IMR-90 (cell line): Measurements from ENCODE around the gene C22orf31. TPM values are rescaled to one million over a fixed set of nuclear protein-coding genes. Genes with fewer than 3 reads are reported as not detected.

Source experiments
- ATAC-seq: fragments of 200-7000 bp; cut with Tn5 transposase; 2 replicates; pipeline ENCODE4 v1.9.1; 2020; ENCODE audit warnings: low read depth, mild to moderate bottlenecking, moderate library complexity
- BruUV-seq: library from RNA; stranded (reverse); fragments of 400-500 nt; replicated peaks from 2 replicates; lab custom pipeline; 2021; lab: Mats Ljungman, UMichigan
- CTCF ChIA-PET: fragments of 300-600 bp; formaldehyde crosslinking; extraction: SDS; loops from one replicate; lab custom pipeline; 2021; ENCODE audit warnings: antibody characterized with exemption; lab: Yijun Ruan, JAX
- POLR2A ChIA-PET: fragments of 300-600 bp; sonication (Branson Sonifier 250); formaldehyde crosslinking; loops from one replicate; lab custom pipeline; 2022; ENCODE audit warnings: antibody characterized with exemption; ENCODE audit not compliant: unreplicated experiment; lab: Charles Lee
- DNase-seq: peaks from one replicate; pipeline ENCODE4 v3.0.0; 2013
- H2AFZ ChIP-seq: replicated peaks from 2 replicates; pipeline ENCODE3; 2013; ENCODE audit warnings: low read length, mild to moderate bottlenecking; ENCODE audit not compliant: poor library complexity
- H2AK5ac ChIP-seq: 2 replicates; pipeline ENCODE4 v1.6.1; 2013; ENCODE audit warnings: low read depth, low read length, inconsistent platforms
- H2AK9ac ChIP-seq: replicated peaks from 2 replicates; pipeline ENCODE3; 2013; ENCODE audit warnings: mild to moderate bottlenecking, low read depth, low read length, moderate library complexity; ENCODE audit not compliant: poor library complexity
- H2BK120ac ChIP-seq: 2 replicates; pipeline ENCODE4 v1.6.1; 2013; ENCODE audit warnings: low read depth, low read length, inconsistent platforms
- H2BK15ac ChIP-seq: 3 replicates; pipeline ENCODE4 v1.6.1; 2013; ENCODE audit warnings: low read depth, low read length, inconsistent platforms
- H2BK20ac ChIP-seq: 2 replicates; pipeline ENCODE4 v1.6.1; 2013; ENCODE audit warnings: low read depth, mild to moderate bottlenecking, inconsistent platforms, low read length, moderate library complexity
- H2BK5ac ChIP-seq: 2 replicates; pipeline ENCODE4 v1.6.1; 2013; ENCODE audit warnings: mild to moderate bottlenecking, low read depth, low read length, inconsistent platforms; ENCODE audit not compliant: poor library complexity, severe bottlenecking
- H3K14ac ChIP-seq: replicated peaks from 2 replicates; pipeline ENCODE4 v1.6.1; 2013; ENCODE audit warnings: low read depth, low read length, inconsistent platforms
- H3K18ac ChIP-seq: 2 replicates; pipeline ENCODE4 v1.6.1; 2013; ENCODE audit warnings: low read depth, low read length, control low read depth
- H3K23ac ChIP-seq: 2 replicates; pipeline ENCODE4 v1.6.1; 2013; ENCODE audit warnings: low read depth, low read length, inconsistent platforms
- H3K27ac ChIP-seq: 2 replicates; pipeline ENCODE4 v1.5.1; 2013; ENCODE audit warnings: mild to moderate bottlenecking, control low read depth, low read length; ENCODE audit not compliant: insufficient read depth
- H3K27me3 ChIP-seq: 2 replicates; pipeline ENCODE4 v1.6.1; 2013; ENCODE audit warnings: low read length; ENCODE audit not compliant: control insufficient read depth, insufficient read depth
- H3K36me3 ChIP-seq: 2 replicates; pipeline ENCODE4 v1.6.1; 2013; ENCODE audit warnings: low read length, mixed read lengths; ENCODE audit not compliant: control insufficient read depth, insufficient read depth
- H3K4ac ChIP-seq: 2 replicates; pipeline ENCODE4 v1.6.1; 2013; ENCODE audit warnings: low read depth, low read length, inconsistent platforms
- H3K4me1 ChIP-seq: 2 replicates; pipeline ENCODE4 v1.6.1; 2013; ENCODE audit warnings: low read length, mixed read lengths; ENCODE audit not compliant: control insufficient read depth, insufficient read depth
- H3K4me2 ChIP-seq: 2 replicates; pipeline ENCODE4 v1.6.1; 2013; ENCODE audit warnings: low read depth, mild to moderate bottlenecking, control low read depth, low read length, moderate library complexity
- H3K4me3 ChIP-seq: 2 replicates; pipeline ENCODE4 v1.5.1; 2013; ENCODE audit warnings: low read depth, mild to moderate bottlenecking, control low read depth, low read length, moderate library complexity; ENCODE audit not compliant: insufficient read depth
- H3K56ac ChIP-seq: 2 replicates; pipeline ENCODE4 v1.6.1; 2013; ENCODE audit warnings: low read length, inconsistent platforms; ENCODE audit not compliant: insufficient read depth; ENCODE audit errors: extremely low read depth
- H3K79me1 ChIP-seq, 2 experiments: 2 replicates each; pipeline ENCODE4 v1.6.1; 2013; ENCODE audit warnings: low read length in 2 of 2, inconsistent platforms in 1 of 2, low read depth in 1 of 2
- H3K9ac ChIP-seq: 2 replicates; pipeline ENCODE4 v1.6.1; 2013; ENCODE audit warnings: low read depth, low read length, control low read depth
- H3K9me1 ChIP-seq: 2 replicates; pipeline ENCODE4 v1.6.1; 2013; ENCODE audit warnings: low read length, inconsistent platforms; ENCODE audit not compliant: insufficient read depth
- H3K9me3 ChIP-seq: 2 replicates; pipeline ENCODE4 v1.6.1; 2013; ENCODE audit warnings: low read length; ENCODE audit not compliant: control insufficient read depth, insufficient read depth
- H4K20me1 ChIP-seq: 2 replicates; pipeline ENCODE4 v1.6.1; 2013; ENCODE audit warnings: low read length, inconsistent platforms; ENCODE audit not compliant: insufficient read depth
- H4K5ac ChIP-seq: 2 replicates; pipeline ENCODE4 v1.6.1; 2013; ENCODE audit warnings: mild to moderate bottlenecking, low read depth, low read length, control low read depth
- H4K8ac ChIP-seq, 2 experiments: 2 replicates each; pipeline ENCODE4 v1.6.1; 2013; ENCODE audit warnings: low read depth in 2 of 2, low read length in 2 of 2, control low read depth in 1 of 2, inconsistent platforms in 1 of 2
- H4K91ac ChIP-seq: 2 replicates; pipeline ENCODE4 v1.6.1; 2013; ENCODE audit warnings: low read depth, low read length, inconsistent platforms; ENCODE audit not compliant: insufficient read depth
- BHLHE40 ChIP-seq: fragments of 150-350 bp; IDR thresholded peaks from 2 replicates; pipeline ENCODE4 v1.6.1; 2016; ENCODE audit warnings: mild to moderate bottlenecking, low read depth, low read length
- CEBPB ChIP-seq: IDR thresholded peaks from 2 replicates; pipeline ENCODE4 v1.6.1; 2012; ENCODE audit warnings: low read depth, low read length, improper control_type of control experiment
- CHD1 ChIP-seq: IDR thresholded peaks from 2 replicates; pipeline ENCODE4 v1.6.1; 2012; ENCODE audit warnings: low read depth, low read length, improper control_type of control experiment
- FOS ChIP-seq: fragments of 150-350 bp; IDR thresholded peaks from 2 replicates; pipeline ENCODE4 v1.6.1; 2016; ENCODE audit warnings: low read depth, low read length
- MAFK ChIP-seq: IDR thresholded peaks from 2 replicates; pipeline ENCODE4 v1.6.1; 2012; ENCODE audit warnings: low read depth, low read length, improper control_type of control experiment
- MAZ ChIP-seq: IDR thresholded peaks from 2 replicates; pipeline ENCODE4 v1.6.1; 2012; ENCODE audit warnings: low read depth, mild to moderate bottlenecking, low read length, improper control_type of control experiment, moderate library complexity, borderline replicate concordance
- MXI1 ChIP-seq: IDR thresholded peaks from 2 replicates; pipeline ENCODE4 v1.6.1; 2012; ENCODE audit warnings: low read depth, mild to moderate bottlenecking, low read length, moderate library complexity, borderline replicate concordance
- NFE2L2 ChIP-seq: fragments of 150-350 bp; IDR thresholded peaks from 2 replicates; pipeline ENCODE4 v1.6.1; 2016; ENCODE audit warnings: low read depth, mild to moderate bottlenecking, low read length
- POLR2A ChIP-seq: IDR thresholded peaks from 2 replicates; pipeline ENCODE4 v1.6.1; 2012; ENCODE audit warnings: mild to moderate bottlenecking, low read depth, low read length
- RAD21 ChIP-seq: IDR thresholded peaks from 2 replicates; pipeline ENCODE4 v1.6.1; 2012; ENCODE audit warnings: low read length, improper control_type of control experiment
- RCOR1 ChIP-seq: IDR thresholded peaks from 2 replicates; pipeline ENCODE4 v1.6.1; 2012; ENCODE audit warnings: mild to moderate bottlenecking, low read length, improper control_type of control experiment; ENCODE audit not compliant: insufficient replicate concordance
- RFX5 ChIP-seq: IDR thresholded peaks from 2 replicates; pipeline ENCODE4 v1.8.0; 2012; ENCODE audit warnings: low read depth, mild to moderate bottlenecking, low read length, moderate library complexity
- SMC3 ChIP-seq: fragments of 150-350 bp; IDR thresholded peaks from 2 replicates; pipeline ENCODE4 v1.6.1; 2016; ENCODE audit warnings: low read depth, mild to moderate bottlenecking, antibody characterized with exemption, low read length, moderate library complexity
- WGBS, 2 experiments: methylation state at CpG; one replicate each; pipeline versions ENCODE4 v1.1.5 to v1.1.7; 2013; ENCODE audit warnings: missing lambda C conversion rate in 2 of 2; ENCODE audit not compliant: insufficient read length in 1 of 2; ENCODE audit errors: extremely low coverage in 2 of 2; 5-methylcytosine and 5-hydroxymethylcytosine counted together
- dilution Hi-C: fragments of 300-500 bp; cut with HindIII; formaldehyde crosslinking; loops from one replicate; pipeline ENCODE4 v1.14.3; 2018; ENCODE audit warnings: low sequenced_read_pairs; ENCODE audit not compliant: unreplicated experiment
- in situ Hi-C: fragments of 300-500 bp; cut with MboI; formaldehyde crosslinking; loops from 3 replicates; pipeline ENCODE4 v1.14.3; 2019; ENCODE audit warnings: low sequenced_read_pairs, inconsistent platforms, mixed read lengths
- intact Hi-C: fragments of 100-400 bp; cut with micrococcal nuclease; formaldehyde crosslinking; loops from 2 replicates; pipeline ENCODE4 v1.10.0; 2022
- polyA plus RNA-seq, 3 experiments: library from polyadenylated mRNA; depleted of rRNA; stranded (reverse); fragments of >200 nt; gene quantifications; 2 replicates each; pipeline ENCODE4 v1.2.3, GENCODE V29; 2012; ENCODE audit warnings: low replicate concordance in 1 of 3
- total RNA-seq: library from RNA; depleted of rRNA; stranded (reverse); fragments of >200 nt; gene quantifications from 2 replicates; pipeline ENCODE4 v1.2.3, GENCODE V29; 2012
- TF ChIP-seq, protein P1 (sequence below): fragments of 150-350 bp; IDR thresholded peaks from 2 replicates; pipeline ENCODE4 v1.6.1; 2017; ENCODE audit warnings: mild to moderate bottlenecking, antibody characterized with exemption, low read length, low read depth
- TF ChIP-seq, protein P2 (sequence below): conservative IDR thresholded peaks from 2 replicates; pipeline ENCODE4 v1.5.1; 2012; ENCODE audit warnings: mild to moderate bottlenecking, low read depth, low read length, improper control_type of control experiment
- TF ChIP-seq, protein P3 (sequence below): fragments of 150-350 bp; IDR thresholded peaks from 2 replicates; pipeline ENCODE4 v1.6.1; 2016; ENCODE audit warnings: low read depth, mild to moderate bottlenecking, low read length, moderate library complexity, borderline replicate concordance

The C22orf31 gene
- total and polyA plus RNA-seq, 2 of the 4 experiments (the other 2 are of a cell fraction) = not detected

DNA sequence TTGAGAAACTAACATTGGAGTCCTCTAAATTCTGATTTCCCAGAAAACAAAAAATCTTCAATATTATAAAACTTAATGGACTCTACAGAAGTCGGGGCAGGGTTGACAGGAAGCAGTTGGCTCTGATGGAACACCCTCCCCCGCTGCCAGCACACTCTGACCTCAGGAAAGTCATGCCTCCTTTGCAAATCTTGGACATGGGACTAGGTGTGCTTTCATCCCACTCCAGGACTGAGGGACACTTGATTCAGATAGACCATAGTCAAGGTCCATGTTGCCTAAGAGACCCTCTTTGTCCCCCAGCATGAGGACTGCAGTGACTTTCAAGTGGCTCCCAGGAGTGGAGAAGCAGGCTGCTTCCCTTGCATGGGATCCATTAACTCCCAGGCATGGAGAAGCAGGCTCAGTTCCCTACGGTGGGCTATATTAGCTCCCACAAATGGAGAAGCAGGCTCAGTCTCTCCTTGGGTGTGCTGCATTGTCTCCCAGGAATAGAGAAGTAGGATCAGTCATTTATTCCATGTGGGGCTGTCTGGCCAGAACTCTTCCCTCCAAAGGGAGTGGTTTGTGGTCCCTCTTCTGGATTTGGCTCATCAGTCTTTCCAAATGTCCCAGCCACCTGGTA is 38.3 kb downstream of the C22orf31 start:
- Histone ChIP-seq H4K5ac (no peak overlapping the region), H3K4me1 (no peaks in the 10 kb centered on the region), H4K20me1 (no peaks in the 10 kb centered on the region), H3K27ac (no peak overlapping the region), H3K27me3 (no peaks in the 10 kb centered on the region), H2BK15ac (no peak overlapping the region), H3K23ac (no peak overlapping the region), H4K8ac (no peak overlapping the region), H2BK5ac (no peak overlapping the region), H2BK120ac (no peak overlapping the region), H2AFZ (peak overlapping the region; percentile 19), H3K79me1 (peaks cover 2 to 6% of the 10 kb centered on the region in 2 experiments; a peak in 1 of 4 replicates), H3K4me3 (no peak overlapping the region), H3K4me2 (no peak overlapping the region), H3K36me3 (no peaks in the 10 kb centered on the region), H3K18ac (no peak overlapping the region), H4K91ac (no peak overlapping the region), H2BK20ac (no peak overlapping the region), H2AK9ac (no peak overlapping the region), H3K9me3 (peaks cover 3% of the 10 kb centered on the region), H2AK5ac (no peak overlapping the region), H3K14ac (no peak overlapping the region), H3K56ac (no peak overlapping the region), H3K9me1 (peaks cover 6% of the 10 kb centered on the region), H3K9ac (no peak overlapping the region), H3K4ac (no peak overlapping the region)
- CTCF ChIA-PET = no interaction called here
- no CpG with 5 or more reads among the region's 3 CpGs for WGBS, 2 experiments
- POLR2A ChIA-PET = no interaction called here
- no TSS peak for BruUV-seq
- DNase-seq (no peak), ATAC-seq (no peak)
- dilution Hi-C loops (no loop called here), intact Hi-C loops (no loop called here), in situ Hi-C loops (no loop called here)
- TF ChIP-seq NFE2L2 (no peak), RAD21 (no peak), MXI1 (no peak), MAZ (no peak), CHD1 (no peak), MAFK (no peak), FOS (no peak), BHLHE40 (no peak), RCOR1 (no peak), CEBPB (no peak), POLR2A (no peak), RFX5 (no peak), SMC3 (no peak)
- TF ChIP-seq, protein P1, sequence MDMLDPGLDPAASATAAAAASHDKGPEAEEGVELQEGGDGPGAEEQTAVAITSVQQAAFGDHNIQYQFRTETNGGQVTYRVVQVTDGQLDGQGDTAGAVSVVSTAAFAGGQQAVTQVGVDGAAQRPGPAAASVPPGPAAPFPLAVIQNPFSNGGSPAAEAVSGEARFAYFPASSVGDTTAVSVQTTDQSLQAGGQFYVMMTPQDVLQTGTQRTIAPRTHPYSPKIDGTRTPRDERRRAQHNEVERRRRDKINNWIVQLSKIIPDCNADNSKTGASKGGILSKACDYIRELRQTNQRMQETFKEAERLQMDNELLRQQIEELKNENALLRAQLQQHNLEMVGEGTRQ = no peak
- TF ChIP-seq, protein P2, sequence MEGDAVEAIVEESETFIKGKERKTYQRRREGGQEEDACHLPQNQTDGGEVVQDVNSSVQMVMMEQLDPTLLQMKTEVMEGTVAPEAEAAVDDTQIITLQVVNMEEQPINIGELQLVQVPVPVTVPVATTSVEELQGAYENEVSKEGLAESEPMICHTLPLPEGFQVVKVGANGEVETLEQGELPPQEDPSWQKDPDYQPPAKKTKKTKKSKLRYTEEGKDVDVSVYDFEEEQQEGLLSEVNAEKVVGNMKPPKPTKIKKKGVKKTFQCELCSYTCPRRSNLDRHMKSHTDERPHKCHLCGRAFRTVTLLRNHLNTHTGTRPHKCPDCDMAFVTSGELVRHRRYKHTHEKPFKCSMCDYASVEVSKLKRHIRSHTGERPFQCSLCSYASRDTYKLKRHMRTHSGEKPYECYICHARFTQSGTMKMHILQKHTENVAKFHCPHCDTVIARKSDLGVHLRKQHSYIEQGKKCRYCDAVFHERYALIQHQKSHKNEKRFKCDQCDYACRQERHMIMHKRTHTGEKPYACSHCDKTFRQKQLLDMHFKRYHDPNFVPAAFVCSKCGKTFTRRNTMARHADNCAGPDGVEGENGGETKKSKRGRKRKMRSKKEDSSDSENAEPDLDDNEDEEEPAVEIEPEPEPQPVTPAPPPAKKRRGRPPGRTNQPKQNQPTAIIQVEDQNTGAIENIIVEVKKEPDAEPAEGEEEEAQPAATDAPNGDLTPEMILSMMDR = no peak
- TF ChIP-seq, protein P3, sequence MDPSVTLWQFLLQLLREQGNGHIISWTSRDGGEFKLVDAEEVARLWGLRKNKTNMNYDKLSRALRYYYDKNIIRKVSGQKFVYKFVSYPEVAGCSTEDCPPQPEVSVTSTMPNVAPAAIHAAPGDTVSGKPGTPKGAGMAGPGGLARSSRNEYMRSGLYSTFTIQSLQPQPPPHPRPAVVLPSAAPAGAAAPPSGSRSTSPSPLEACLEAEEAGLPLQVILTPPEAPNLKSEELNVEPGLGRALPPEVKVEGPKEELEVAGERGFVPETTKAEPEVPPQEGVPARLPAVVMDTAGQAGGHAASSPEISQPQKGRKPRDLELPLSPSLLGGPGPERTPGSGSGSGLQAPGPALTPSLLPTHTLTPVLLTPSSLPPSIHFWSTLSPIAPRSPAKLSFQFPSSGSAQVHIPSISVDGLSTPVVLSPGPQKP = no peak
